ENCODE measurements around the gene CKS2.

- TF ChIP-seq POLR2AphosphoS5 (IDR thresholded peaks at IDR 0.05; ENCODE audit: low read depth, low read length) (no peak), SRF (IDR thresholded peaks at IDR 0.05; ENCODE audit: low read depth, low read length) (no peak), MAFK (IDR thresholded peaks at IDR 0.05; ENCODE audit: low read depth, low read length) (no peak), TAF1 (IDR thresholded peaks at IDR 0.05; ENCODE audit: low read depth, low read length) (no peak), CTCF (IDR thresholded peaks at IDR 0.05; ENCODE audit: control extremely low read depth in 1 of 3, insufficient read depth in 1 of 3, low read depth in 1 of 3, low read length in 3 of 3) (no peak), EP300 (IDR thresholded peaks at IDR 0.05; ENCODE audit: borderline replicate concordance in 1 of 2, low read depth in 2 of 2, low read length in 2 of 2) (no peak), ATF3 (IDR thresholded peaks at IDR 0.05; ENCODE audit: insufficient read depth, low read depth, low read length) (no peak), YY1 (IDR thresholded peaks at IDR 0.05; ENCODE audit: low read depth, low read length) (no peak), EZH2 (IDR thresholded peaks at IDR 0.05; ENCODE audit: low read depth, low read length, severe bottlenecking) (no peak)
These were observed 33.5 kb upstream of the CKS2 start for GRCh38 chr9:89277454-89277853.

All from H1 (cell line).